Prostate gland (tissue), 2 donors: Measurements from ENCODE around the gene CEP20. TPM values are rescaled to one million over a fixed set of nuclear protein-coding genes. Genes with fewer than 3 reads are reported as not detected.

Experiments
- DNase-seq: peaks from one replicate; pipeline ENCODE4 v3.0.0-alpha.2; 2019; ENCODE audit warnings: low spot score
- H3K27ac ChIP-seq, 2 donors: fragments of 200-600 bp; sonication (generic); 2 replicates each; pipeline ENCODE4 v1.5.1; 2017 to 2019
- H3K27me3 ChIP-seq: fragments of 200-600 bp; sonication (generic); replicated peaks from 2 replicates; pipeline ENCODE4 v1.5.1; 2019; ENCODE audit not compliant: insufficient read depth
- H3K36me3 ChIP-seq, 2 donors: fragments of 200-600 bp; sonication (generic); 1 replicate in 1 of 2; 2 replicates in 1 of 2; pipeline versions ENCODE4 v1.5.1 to v1.8.1; 2017 to 2019
- H3K4me1 ChIP-seq: fragments of 200-600 bp; sonication (generic); replicated peaks from 2 replicates; pipeline ENCODE4 v1.5.1; 2019
- H3K4me3 ChIP-seq, 2 donors: fragments of 200-600 bp; sonication (generic); 2 replicates each; pipeline ENCODE4 v1.5.1; 2017 to 2019
- H3K9me3 ChIP-seq: fragments of 200-600 bp; sonication (generic); 2 replicates; pipeline ENCODE4 v1.5.1; 2017
- CTCF ChIP-seq, 4 experiments: fragments of 200-600 bp in 2 of 4; fragments of 450-650 bp in 2 of 4; sonication (generic) in 2 of 4; IDR thresholded peaks; 1 replicate in 3 of 4; 2 replicates in 1 of 4; pipeline ENCODE4 v1.5.1; 2016 to 2019; ENCODE audit warnings: antibody characterized with exemption in 4 of 4, mild to moderate bottlenecking in 2 of 4, moderate library complexity in 2 of 4
- POLR2A ChIP-seq: fragments of 450-650 bp; IDR thresholded peaks from one replicate; pipeline ENCODE4 v1.6.1; 2016; ENCODE audit warnings: antibody characterized with exemption, mild to moderate bottlenecking
- POLR2AphosphoS5 ChIP-seq: sonication (generic); formaldehyde crosslinking; IDR thresholded peaks from one replicate; pipeline ENCODE4 v1.6.1; 2017; ENCODE audit warnings: antibody characterized with exemption
- WGBS: methylation state at CpG from one replicate; pipeline ENCODE4 v1.1.5; 2018; 5-methylcytosine and 5-hydroxymethylcytosine counted together
- intact Hi-C: fragments of 100-400 bp; cut with DNase I; formaldehyde crosslinking; loops from one replicate; pipeline ENCODE4 v1.14.2; 2022
- total RNA-seq, 2 donors: library from RNA; depleted of rRNA; stranded (reverse); fragments of >200 nt; gene quantifications; one replicate each; pipeline ENCODE4 v1.1.0, GENCODE V29; 2016

The CEP20 gene
- total RNA-seq, 2 donors from 2014 or later, result 30.7 to 33.4 TPM

DNA sequence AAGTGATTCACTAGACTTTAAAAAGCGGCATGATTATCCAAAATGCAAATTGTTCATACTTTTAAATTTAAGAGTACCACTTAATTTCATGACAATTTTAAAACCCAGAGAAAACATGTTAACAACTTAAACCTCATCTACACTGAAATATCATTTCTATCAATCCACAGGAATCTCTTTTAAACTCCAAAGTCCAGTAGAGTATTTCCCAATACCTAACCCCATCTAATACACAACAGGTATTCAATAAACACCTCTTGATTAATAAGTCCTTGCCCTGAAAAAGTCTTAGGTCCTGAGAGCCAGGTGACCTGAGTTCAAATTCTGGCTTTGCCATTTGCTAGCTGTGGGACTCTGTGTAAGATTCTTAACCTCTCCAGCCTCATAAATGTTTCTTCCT is 14.7 kb downstream of the CEP20 start:
- WGBS, result 54% methylated on average over 1 of the region's 1 CpG
- Histone ChIP-seq H3K4me3 (no peak overlapping the region), H3K9me3 (no peaks in the 10 kb centered on the region), H3K36me3 (no peaks in the 10 kb centered on the region), H3K4me1 (no peaks in the 10 kb centered on the region), H3K27ac (no peak overlapping the region), H3K27me3 (no peaks in the 10 kb centered on the region)
- intact Hi-C loops, result loop anchor here (5.0 kb wide), 1 partner anchor 249 kb away; no protein-coding TSS in a partner anchor
- DNase-seq, result no peak
- TF ChIP-seq POLR2A (no peak), POLR2AphosphoS5 (no peak), CTCF (IDR thresholded peaks at IDR 0.05) (no peak)

GRCh38 chr16:15873301-15873700 is 15.1 kb downstream of the CEP20 start:
- H3K9me3 ChIP-seq, result no peaks in the 10 kb centered on the region
- intact Hi-C loops, result loop anchor here (5.0 kb wide), 1 partner anchor 249 kb away; no protein-coding TSS in a partner anchor
- no peaks in the 10 kb centered on the region for H3K27me3 ChIP-seq
- TF ChIP-seq POLR2AphosphoS5 (no peak), CTCF (IDR thresholded peaks at IDR 0.05) (no peak), POLR2A (no peak)
- H3K27ac ChIP-seq, result no peak overlapping the region
- H3K4me1 ChIP-seq, result no peaks in the 10 kb centered on the region
- 66% methylated on average over 2 of the region's 2 CpGs for WGBS
- no peak for DNase-seq
- H3K36me3 ChIP-seq, result no peaks in the 10 kb centered on the region
- H3K4me3 ChIP-seq, result no peak overlapping the region

DNA sequence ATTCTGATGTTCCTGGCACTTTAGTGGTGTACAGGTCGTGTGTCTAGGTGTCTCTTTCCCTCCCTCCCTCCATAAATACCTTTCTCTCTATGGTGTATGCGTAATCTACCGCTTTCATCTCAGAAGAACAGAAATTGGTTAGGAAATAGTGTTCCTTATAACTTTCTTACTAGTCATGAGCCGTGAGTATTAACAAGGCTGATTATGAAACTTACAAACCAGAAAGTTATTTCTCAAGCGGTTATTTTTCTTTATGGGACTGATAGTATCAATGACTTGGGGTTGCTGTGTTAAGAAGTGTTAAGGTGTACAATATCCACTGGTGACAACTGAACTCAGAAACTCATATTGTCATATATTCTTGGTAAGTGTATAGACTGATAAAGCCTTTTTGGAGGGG is 18.4 kb downstream of the CEP20 start:
- Histone ChIP-seq H3K27me3 (no peaks in the 10 kb centered on the region), H3K27ac (no peak overlapping the region), H3K9me3 (no peaks in the 10 kb centered on the region), H3K36me3 (no peaks in the 10 kb centered on the region), H3K4me3 (no peak overlapping the region), H3K4me1 (no peaks in the 10 kb centered on the region)
- no peak for DNase-seq
- intact Hi-C loops, result loop anchor here (5.0 kb wide), 1 partner anchor 252 kb away; no protein-coding TSS in a partner anchor
- TF ChIP-seq POLR2AphosphoS5 (no peak), CTCF (IDR thresholded peaks at IDR 0.05) (no peak), POLR2A (no peak)
- WGBS, result 73% methylated on average over 5 of the region's 5 CpGs

DNA sequence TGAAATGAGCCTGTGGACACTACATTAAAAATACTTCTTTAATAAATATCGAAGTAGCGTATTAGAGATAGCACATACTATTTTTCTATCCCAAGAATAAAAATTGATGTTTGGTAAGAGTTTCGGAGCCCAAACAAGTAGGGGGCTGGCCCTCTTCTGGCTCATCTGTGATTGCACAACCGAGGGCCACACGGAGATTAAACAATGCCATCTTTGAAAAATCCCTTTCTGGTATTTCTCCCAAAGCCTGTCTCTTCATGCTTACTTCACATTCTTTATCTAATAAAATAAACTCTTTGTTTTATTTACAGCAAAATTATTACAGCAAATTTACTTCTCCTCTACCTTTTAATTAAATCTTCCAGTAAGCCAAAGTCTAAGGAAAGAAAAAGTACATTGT is 22.0 kb downstream of the CEP20 start:
- 55% methylated on average over 5 of the region's 5 CpGs for WGBS
- Histone ChIP-seq H3K4me1 (no peaks in the 10 kb centered on the region), H3K27me3 (no peaks in the 10 kb centered on the region), H3K27ac (peak overlapping the region in 1 of 2 donors; percentile 25), H3K36me3 (no peaks in the 10 kb centered on the region), H3K4me3 (no peak overlapping the region), H3K9me3 (no peaks in the 10 kb centered on the region)
- no peak for DNase-seq
- intact Hi-C loops, result no loop called here
- TF ChIP-seq POLR2AphosphoS5 (no peak), POLR2A (no peak), CTCF (IDR thresholded peaks at IDR 0.05) (no peak)

DNA sequence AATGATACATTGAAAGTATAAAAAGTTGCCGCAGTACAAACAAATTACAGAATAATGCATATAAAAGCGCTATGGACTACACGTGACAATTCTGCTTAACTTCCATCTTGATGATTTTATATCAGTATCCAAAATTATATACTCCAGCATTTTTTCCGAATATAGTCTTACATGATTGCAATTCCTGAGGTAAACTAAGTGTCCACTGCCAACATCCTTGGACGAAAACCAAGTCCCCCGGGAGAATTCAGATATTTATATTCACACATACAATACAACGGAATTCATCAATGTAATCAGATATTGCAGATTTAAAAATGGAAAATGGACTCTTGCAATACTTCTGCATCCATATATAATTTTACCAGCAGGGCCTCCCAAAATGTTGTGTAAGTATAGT is 22.7 kb downstream of the CEP20 start:
- Histone ChIP-seq H3K4me3 (no peak overlapping the region), H3K36me3 (no peaks in the 10 kb centered on the region), H3K27ac (no peak overlapping the region), H3K27me3 (no peaks in the 10 kb centered on the region), H3K4me1 (no peaks in the 10 kb centered on the region), H3K9me3 (no peaks in the 10 kb centered on the region)
- WGBS, result 46% methylated on average over 7 of the region's 7 CpGs
- intact Hi-C loops, result no loop called here
- DNase-seq, result no peak
- TF ChIP-seq POLR2A (no peak), CTCF (IDR thresholded peaks at IDR 0.05) (no peak), POLR2AphosphoS5 (no peak)
